ENCODE results near the gene ABCA2.

ABCA2 gene

GRCh38 chr9:137069508-137070091 is 41.6 kb upstream of the ABCA2 start:
- no peak for DNase-seq (ENCODE audit: low read depth, low spot score)
- ChIA-PET POLR2A (interaction anchor here (0.8 to 1.5 kb wide), 3 partner anchors 14 to 40 kb away, joined by 3 to 4 read pairs (median 3); no protein-coding TSS in a partner anchor), CTCF (interaction anchor here (0.8 to 21.0 kb wide), 13 partner anchors 10 to 308 kb away, joined by 3 to 364 read pairs (median 11); partner anchors contain the start of genes ABCA2, ENTPD2, FUT7 and MAN1B1)
- peak overlapping the region; percentile 40 for H3K4me3 ChIP-seq (ENCODE audit: low read depth, low read length)
- no peak for TF ChIP-seq CTCF (IDR thresholded peaks at IDR 0.05; ENCODE audit: insufficient read depth, low read length, missing control alignments)

GRCh38 chr9:137068539-137069507 is 40.8 kb upstream of the ABCA2 start:
- ChIA-PET POLR2A (interaction anchor here (1.1 to 1.5 kb wide), 2 partner anchors 8 to 14 kb away, joined by 3 read pairs; no protein-coding TSS in a partner anchor), CTCF (interaction anchor here (0.8 to 21.0 kb wide), 14 partner anchors 10 to 307 kb away, joined by 3 to 364 read pairs (median 6); partner anchors contain the start of genes ABCA2, ENTPD2, FUT7 and MAN1B1)
- DNase-seq (ENCODE audit: low read depth, low spot score): no peak

GRCh38 chr9:137067860-137068538 is 40.0 kb upstream of the ABCA2 start:
- POLR2A ChIA-PET: interaction anchor here (1.1 to 1.5 kb wide), 2 partner anchors 9 to 15 kb away, joined by 3 read pairs; no protein-coding TSS in a partner anchor
- CTCF ChIA-PET: interaction anchor here (0.8 to 21.0 kb wide), 12 partner anchors 9 to 306 kb away, joined by 3 to 364 read pairs (median 12); partner anchors contain the start of genes ABCA2, ENTPD2, FUT7 and MAN1B1
- no peak for DNase-seq (ENCODE audit: low read depth, low spot score)
- TF ChIP-seq CTCF (IDR thresholded peaks at IDR 0.05; ENCODE audit: insufficient read depth, low read length, missing control alignments): peak; percentile 91
- H3K4me3 ChIP-seq (ENCODE audit: low read depth, low read length): no peak overlapping the region

More at GRCh38 chr9:137068539-137069507, 40.8 kb upstream of the ABCA2 start:
- H3K4me3 ChIP-seq (ENCODE audit: low read depth, low read length): peak overlapping the region; percentile 40
- TF ChIP-seq CTCF (IDR thresholded peaks at IDR 0.05; ENCODE audit: insufficient read depth, low read length, missing control alignments): no peak

GRCh38 chr9:137066096-137066861 is 38.2 kb upstream of the ABCA2 start:
- no peak for TF ChIP-seq CTCF (IDR thresholded peaks at IDR 0.05; ENCODE audit: insufficient read depth, low read length, missing control alignments)
- no peak for DNase-seq (ENCODE audit: low read depth, low spot score)
- H3K4me3 ChIP-seq (ENCODE audit: low read depth, low read length): no peak overlapping the region
- ChIA-PET POLR2A (no interaction called here), CTCF (interaction anchor here (0.6 to 21.0 kb wide), 11 partner anchors 7 to 279 kb away, joined by 3 to 364 read pairs (median 18); partner anchors contain the start of genes ABCA2, ENTPD2, FUT7 and MAN1B1)

- ChIA-PET CTCF (interaction anchor here (1.0 to 21.0 kb wide), 10 partner anchors 6 to 278 kb away, joined by 3 to 364 read pairs (median 34); partner anchors contain the start of genes ABCA2, ENTPD2, FUT7 and MAN1B1), POLR2A (no interaction called here)
- TF ChIP-seq CTCF (IDR thresholded peaks at IDR 0.05; ENCODE audit: insufficient read depth, low read length, missing control alignments): no peak
- DNase-seq (ENCODE audit: low read depth, low spot score): no peak
- no peak overlapping the region for H3K4me3 ChIP-seq (ENCODE audit: low read depth, low read length)
These were observed 37.4 kb upstream of the ABCA2 start for GRCh38 chr9:137065336-137065967.
